ENCODE measurements around the gene ZNF44. TPM values are rescaled to one million over a fixed set of nuclear protein-coding genes. Genes with fewer than 3 reads are reported as not detected.

The ZNF44 gene
- total RNA-seq, 1 donor from 2014 or later: 7.3 TPM

GRCh38 chr19:12260861-12261260 is 33.8 kb downstream of the ZNF44 start:
- Histone ChIP-seq H3K79me2 (ENCODE audit: low read depth) (no peaks in the 10 kb centered on the region), H3K27ac (no peak overlapping the region), H3K4me2 (no peak overlapping the region), H3K27me3 (no peaks in the 10 kb centered on the region), H2AFZ (replicated peaks) (no peak overlapping the region), H3K36me3 (no peaks in the 10 kb centered on the region), H4K20me1 (ENCODE audit: low read depth) (no peaks in the 10 kb centered on the region), H3K4me1 (no peaks in the 10 kb centered on the region), H3K9me3 (ENCODE audit: low read depth) (peaks cover 3% of the 10 kb centered on the region), H3F3A (ENCODE audit: low read depth) (no peaks in the 10 kb centered on the region), H3K4me3 (no peak overlapping the region), H3K9ac (no peak overlapping the region)
- Mint-ChIP-seq H3K27ac (no peak overlapping the region), H3K9me3 (peaks cover 53% of the 10 kb centered on the region), H3K36me3 (peaks cover 5% of the 10 kb centered on the region), H3K4me1 (no peaks in the 10 kb centered on the region), H3K4me3 (no peak overlapping the region), H3K27me3 (ENCODE audit: insufficient read depth, low read depth) (peaks cover 4% of the 10 kb centered on the region)
- TF ChIP-seq EZH2phosphoT487 (IDR thresholded peaks at IDR 0.05) (no peak), EZH2 (IDR thresholded peaks at IDR 0.05) (no peak)
- TF ChIP-seq, protein P1, sequence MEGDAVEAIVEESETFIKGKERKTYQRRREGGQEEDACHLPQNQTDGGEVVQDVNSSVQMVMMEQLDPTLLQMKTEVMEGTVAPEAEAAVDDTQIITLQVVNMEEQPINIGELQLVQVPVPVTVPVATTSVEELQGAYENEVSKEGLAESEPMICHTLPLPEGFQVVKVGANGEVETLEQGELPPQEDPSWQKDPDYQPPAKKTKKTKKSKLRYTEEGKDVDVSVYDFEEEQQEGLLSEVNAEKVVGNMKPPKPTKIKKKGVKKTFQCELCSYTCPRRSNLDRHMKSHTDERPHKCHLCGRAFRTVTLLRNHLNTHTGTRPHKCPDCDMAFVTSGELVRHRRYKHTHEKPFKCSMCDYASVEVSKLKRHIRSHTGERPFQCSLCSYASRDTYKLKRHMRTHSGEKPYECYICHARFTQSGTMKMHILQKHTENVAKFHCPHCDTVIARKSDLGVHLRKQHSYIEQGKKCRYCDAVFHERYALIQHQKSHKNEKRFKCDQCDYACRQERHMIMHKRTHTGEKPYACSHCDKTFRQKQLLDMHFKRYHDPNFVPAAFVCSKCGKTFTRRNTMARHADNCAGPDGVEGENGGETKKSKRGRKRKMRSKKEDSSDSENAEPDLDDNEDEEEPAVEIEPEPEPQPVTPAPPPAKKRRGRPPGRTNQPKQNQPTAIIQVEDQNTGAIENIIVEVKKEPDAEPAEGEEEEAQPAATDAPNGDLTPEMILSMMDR (IDR thresholded peaks at IDR 0.05): no peak
- DNase-seq (ENCODE audit: low spot score): no peak

GRCh38 chr19:12260236-12260635 is 34.4 kb downstream of the ZNF44 start:
- Histone ChIP-seq H3K9me3 (ENCODE audit: low read depth) (peaks cover 3% of the 10 kb centered on the region), H3K4me2 (no peak overlapping the region), H3K79me2 (ENCODE audit: low read depth) (no peaks in the 10 kb centered on the region), H3K27ac (no peak overlapping the region), H3K9ac (no peak overlapping the region), H3F3A (ENCODE audit: low read depth) (no peaks in the 10 kb centered on the region), H3K36me3 (no peaks in the 10 kb centered on the region), H4K20me1 (ENCODE audit: low read depth) (no peaks in the 10 kb centered on the region), H3K4me3 (no peak overlapping the region), H3K27me3 (no peaks in the 10 kb centered on the region), H3K4me1 (no peaks in the 10 kb centered on the region), H2AFZ (replicated peaks) (no peak overlapping the region)
- Mint-ChIP-seq H3K4me1 (no peaks in the 10 kb centered on the region), H3K4me3 (no peak overlapping the region), H3K9me3 (peaks cover 51% of the 10 kb centered on the region), H3K27ac (no peak overlapping the region), H3K36me3 (peaks cover 2% of the 10 kb centered on the region), H3K27me3 (ENCODE audit: insufficient read depth, low read depth) (peaks cover 4% of the 10 kb centered on the region)
- no peak for DNase-seq (ENCODE audit: low spot score)
- TF ChIP-seq, protein P1 (IDR thresholded peaks at IDR 0.05): no peak
- TF ChIP-seq EZH2phosphoT487 (IDR thresholded peaks at IDR 0.05): no peak
- TF ChIP-seq EZH2 (IDR thresholded peaks at IDR 0.05): no peak

DNA sequence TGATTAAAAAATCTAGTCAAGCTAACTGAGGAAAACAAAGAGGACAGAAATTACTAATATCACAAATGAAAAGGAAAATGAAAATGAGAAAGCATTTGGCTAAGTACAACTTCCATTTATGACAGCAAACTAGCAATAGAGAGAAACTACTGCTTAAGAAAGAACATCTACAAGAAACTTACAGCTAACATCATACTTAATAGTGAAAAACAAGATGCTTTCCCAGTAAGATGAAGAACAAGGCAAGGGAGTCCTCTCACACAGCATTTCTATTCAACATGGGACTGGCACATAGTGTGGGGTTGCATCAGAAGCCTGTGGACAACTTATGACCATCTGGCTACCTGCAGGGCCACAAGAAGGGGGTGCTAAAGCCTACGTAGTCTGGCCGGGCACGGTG is 39.3 kb downstream of the ZNF44 start:
- Histone ChIP-seq H3K27ac (no peak overlapping the region), H3K4me1 (no peaks in the 10 kb centered on the region), H3K79me2 (ENCODE audit: low read depth) (no peaks in the 10 kb centered on the region), H2AFZ (replicated peaks) (no peak overlapping the region), H3F3A (ENCODE audit: low read depth) (no peaks in the 10 kb centered on the region), H3K27me3 (no peaks in the 10 kb centered on the region), H3K4me2 (no peak overlapping the region), H3K36me3 (no peaks in the 10 kb centered on the region), H4K20me1 (ENCODE audit: low read depth) (no peaks in the 10 kb centered on the region), H3K4me3 (no peak overlapping the region), H3K9me3 (ENCODE audit: low read depth) (peaks cover 9% of the 10 kb centered on the region), H3K9ac (no peak overlapping the region)
- Mint-ChIP-seq H3K36me3 (peaks cover 5% of the 10 kb centered on the region), H3K4me3 (no peak overlapping the region), H3K27ac (no peak overlapping the region), H3K27me3 (ENCODE audit: insufficient read depth, low read depth) (no peaks in the 10 kb centered on the region), H3K9me3 (peaks cover 50% of the 10 kb centered on the region), H3K4me1 (no peaks in the 10 kb centered on the region)
- no peak for DNase-seq (ENCODE audit: low spot score)
- no peak for TF ChIP-seq EZH2 (IDR thresholded peaks at IDR 0.05)
- TF ChIP-seq, protein P1 (IDR thresholded peaks at IDR 0.05): no peak
- TF ChIP-seq EZH2phosphoT487 (IDR thresholded peaks at IDR 0.05): no peak
